ENCODE measurements around the gene C1orf53. TPM values are rescaled to one million over a fixed set of nuclear protein-coding genes. Genes with fewer than 3 reads are reported as not detected.

C1orf53 gene
- total RNA-seq, 1 donor from 2014 or later = 5.9 TPM

DNA sequence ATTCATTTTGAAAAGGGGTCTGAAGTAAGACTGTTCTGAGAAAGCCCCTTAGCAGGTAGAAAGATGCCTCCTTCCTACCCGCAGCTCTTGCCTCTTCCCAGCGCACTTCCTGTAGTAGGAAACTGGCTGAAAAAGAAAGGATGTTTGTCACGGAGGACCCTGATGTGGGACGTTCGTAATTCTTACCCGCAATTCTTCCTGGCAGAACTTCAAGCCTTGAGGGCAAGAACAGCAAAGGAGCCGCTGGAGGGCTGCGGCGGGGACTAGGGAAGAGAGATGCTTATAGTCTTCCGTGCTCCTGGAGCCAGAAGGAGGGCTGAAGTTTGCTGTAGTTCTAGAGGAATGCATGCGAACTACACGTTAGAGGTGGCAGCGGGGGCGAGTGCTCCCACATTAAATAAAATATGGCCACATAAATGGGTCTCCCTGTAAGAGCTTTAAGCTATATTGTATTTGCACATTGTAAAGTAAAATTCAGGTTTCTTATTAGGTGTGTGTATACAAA, 6.3 kb downstream of the C1orf53 start:
- peaks cover 37% of the 10 kb centered on the region for H3K27me3 Mint-ChIP-seq (ENCODE audit: unreplicated experiment)
- peaks cover 11% of the 10 kb centered on the region for H3K9me3 Mint-ChIP-seq (ENCODE audit: unreplicated experiment)
- H3K27ac Mint-ChIP-seq (ENCODE audit: unreplicated experiment) = no peak overlapping the region
- H3K36me3 Mint-ChIP-seq (ENCODE audit: unreplicated experiment) = peaks cover 5% of the 10 kb centered on the region
- DNase-seq = no peak
- TF ChIP-seq, protein P1, sequence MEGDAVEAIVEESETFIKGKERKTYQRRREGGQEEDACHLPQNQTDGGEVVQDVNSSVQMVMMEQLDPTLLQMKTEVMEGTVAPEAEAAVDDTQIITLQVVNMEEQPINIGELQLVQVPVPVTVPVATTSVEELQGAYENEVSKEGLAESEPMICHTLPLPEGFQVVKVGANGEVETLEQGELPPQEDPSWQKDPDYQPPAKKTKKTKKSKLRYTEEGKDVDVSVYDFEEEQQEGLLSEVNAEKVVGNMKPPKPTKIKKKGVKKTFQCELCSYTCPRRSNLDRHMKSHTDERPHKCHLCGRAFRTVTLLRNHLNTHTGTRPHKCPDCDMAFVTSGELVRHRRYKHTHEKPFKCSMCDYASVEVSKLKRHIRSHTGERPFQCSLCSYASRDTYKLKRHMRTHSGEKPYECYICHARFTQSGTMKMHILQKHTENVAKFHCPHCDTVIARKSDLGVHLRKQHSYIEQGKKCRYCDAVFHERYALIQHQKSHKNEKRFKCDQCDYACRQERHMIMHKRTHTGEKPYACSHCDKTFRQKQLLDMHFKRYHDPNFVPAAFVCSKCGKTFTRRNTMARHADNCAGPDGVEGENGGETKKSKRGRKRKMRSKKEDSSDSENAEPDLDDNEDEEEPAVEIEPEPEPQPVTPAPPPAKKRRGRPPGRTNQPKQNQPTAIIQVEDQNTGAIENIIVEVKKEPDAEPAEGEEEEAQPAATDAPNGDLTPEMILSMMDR (IDR thresholded peaks at IDR 0.05; ENCODE audit: partially characterized antibody, unreplicated experiment) = no peak
- peak overlapping the region; percentile 57 for H3K4me3 Mint-ChIP-seq (ENCODE audit: unreplicated experiment)
- H3K4me1 Mint-ChIP-seq (ENCODE audit: low read depth, unreplicated experiment) = peaks cover 26% of the 10 kb centered on the region

DNA sequence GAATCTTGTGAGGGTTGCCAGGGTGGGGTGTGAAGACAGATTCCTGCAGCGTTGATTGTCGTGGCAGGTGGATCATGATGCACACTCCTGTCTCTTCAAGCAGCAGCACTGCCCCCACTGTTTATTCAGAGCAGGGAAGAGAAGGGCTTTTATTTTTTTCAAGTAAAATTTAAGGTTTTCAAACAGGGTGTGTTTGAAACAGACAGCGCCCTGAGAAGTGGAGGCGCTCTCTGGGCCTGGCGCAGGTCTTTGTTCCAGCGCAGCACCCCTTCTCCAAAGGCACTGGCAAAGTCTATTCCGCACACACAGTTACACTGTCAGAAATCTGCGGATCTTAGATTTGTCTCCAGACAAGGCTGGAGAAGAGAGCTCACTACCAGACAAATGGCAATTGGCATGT, 7.0 kb downstream of the C1orf53 start:
- peak overlapping the region; percentile 57 for H3K4me3 Mint-ChIP-seq (ENCODE audit: unreplicated experiment)
- H3K4me1 Mint-ChIP-seq (ENCODE audit: low read depth, unreplicated experiment) = peaks cover 25% of the 10 kb centered on the region
- DNase-seq = no peak
- H3K27me3 Mint-ChIP-seq (ENCODE audit: unreplicated experiment) = peaks cover 40% of the 10 kb centered on the region
- TF ChIP-seq, protein P1 (IDR thresholded peaks at IDR 0.05; ENCODE audit: partially characterized antibody, unreplicated experiment) = no peak
- H3K27ac Mint-ChIP-seq (ENCODE audit: unreplicated experiment) = no peak overlapping the region
- H3K9me3 Mint-ChIP-seq (ENCODE audit: unreplicated experiment) = peaks cover 11% of the 10 kb centered on the region
- H3K36me3 Mint-ChIP-seq (ENCODE audit: unreplicated experiment) = peaks cover 5% of the 10 kb centered on the region

DNA sequence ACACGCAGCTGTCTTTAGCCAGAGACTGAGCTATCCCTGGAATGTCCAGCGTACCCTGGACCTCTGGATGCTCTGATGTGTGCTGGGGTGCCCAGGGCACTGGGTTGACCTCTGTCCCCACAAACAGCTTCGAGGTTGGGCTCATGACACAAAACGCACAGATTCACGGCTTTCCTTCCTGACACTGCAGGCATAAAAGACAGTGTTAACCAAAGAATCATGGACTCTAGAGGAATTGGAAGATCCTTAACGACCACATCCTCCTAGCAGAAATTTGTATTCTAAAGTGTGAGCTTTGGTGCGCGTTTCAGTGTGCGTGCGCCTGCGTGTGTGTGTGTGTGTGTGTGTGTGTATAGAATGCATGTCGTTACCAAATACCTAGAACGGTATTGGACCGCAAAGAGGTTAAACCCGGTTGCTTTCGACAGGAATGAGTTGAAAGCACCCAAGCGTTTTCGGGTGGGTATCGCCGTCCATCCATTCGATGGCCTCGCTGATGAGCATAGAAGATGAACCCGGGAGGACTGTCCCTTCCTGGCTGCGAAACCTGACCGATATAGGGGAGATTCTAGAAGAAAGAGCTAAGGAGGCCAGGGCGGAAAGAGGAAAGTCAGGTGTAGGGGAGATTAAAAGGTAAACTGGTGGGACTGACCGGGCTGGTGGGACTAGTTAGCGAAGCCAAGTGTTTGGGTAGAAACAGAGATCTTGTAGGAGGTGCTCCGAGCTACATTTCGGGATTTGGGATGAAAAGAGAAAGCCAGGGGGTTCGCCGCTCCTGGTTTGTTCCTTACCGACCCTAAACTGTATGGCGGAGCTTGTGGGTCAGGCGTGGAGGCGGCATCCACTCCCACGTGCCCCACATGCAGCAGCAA, 7.9 kb downstream of the C1orf53 start:
- H3K27me3 Mint-ChIP-seq (ENCODE audit: unreplicated experiment) = peaks cover 41% of the 10 kb centered on the region
- peak overlapping the region; percentile 8 for H3K27ac Mint-ChIP-seq (ENCODE audit: unreplicated experiment)
- peak overlapping the region; percentile 89 for H3K4me3 Mint-ChIP-seq (ENCODE audit: unreplicated experiment)
- TF ChIP-seq, protein P1 (IDR thresholded peaks at IDR 0.05; ENCODE audit: partially characterized antibody, unreplicated experiment) = no peak
- peaks cover 14% of the 10 kb centered on the region for H3K9me3 Mint-ChIP-seq (ENCODE audit: unreplicated experiment)
- peaks cover 25% of the 10 kb centered on the region for H3K4me1 Mint-ChIP-seq (ENCODE audit: low read depth, unreplicated experiment)
- peaks cover 5% of the 10 kb centered on the region for H3K36me3 Mint-ChIP-seq (ENCODE audit: unreplicated experiment)
- DNase-seq = no peak

DNA sequence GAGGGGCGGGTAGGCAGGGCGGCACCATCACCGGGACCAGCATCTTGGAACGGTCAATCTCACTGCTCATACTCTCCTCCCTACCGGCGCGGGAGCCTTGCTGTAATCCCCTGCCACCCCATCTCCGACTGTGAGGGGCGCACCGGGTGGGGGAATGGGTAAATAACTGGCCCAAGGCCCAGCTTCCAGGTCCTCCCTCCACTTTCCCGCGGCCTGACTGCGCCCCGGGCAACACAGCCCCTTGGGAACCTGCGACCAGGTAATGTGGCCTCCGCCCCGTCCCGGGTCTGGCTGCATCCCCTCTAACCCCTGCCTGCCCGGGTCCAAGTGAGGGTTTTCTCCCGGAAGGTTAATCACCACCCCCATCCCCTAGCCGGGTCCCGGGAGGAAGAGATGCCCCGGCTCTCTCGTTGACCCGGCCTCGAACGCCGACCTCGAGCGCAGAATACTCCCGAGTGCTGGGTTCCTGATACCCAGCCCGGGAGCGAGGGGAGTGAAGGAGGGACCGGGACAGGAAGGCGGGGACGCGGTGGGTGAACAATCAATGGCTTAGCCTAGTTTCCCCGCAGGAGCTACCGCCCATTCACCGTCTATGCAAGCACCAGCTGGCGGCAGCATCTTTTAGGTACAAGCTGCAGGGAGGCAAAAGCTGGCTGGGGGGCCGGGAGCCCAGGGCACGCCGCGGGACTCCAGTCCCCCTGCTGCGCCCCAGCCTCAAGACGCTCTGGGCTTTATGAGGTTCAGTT, 8.9 kb downstream of the C1orf53 start:
- H3K4me3 Mint-ChIP-seq (ENCODE audit: unreplicated experiment) = peak overlapping the region; percentile 90
- H3K9me3 Mint-ChIP-seq (ENCODE audit: unreplicated experiment) = peaks cover 15% of the 10 kb centered on the region
- peak; percentile 53 for DNase-seq
- peaks cover 28% of the 10 kb centered on the region for H3K4me1 Mint-ChIP-seq (ENCODE audit: low read depth, unreplicated experiment)
- H3K36me3 Mint-ChIP-seq (ENCODE audit: unreplicated experiment) = peaks cover 5% of the 10 kb centered on the region
- TF ChIP-seq, protein P1 (IDR thresholded peaks at IDR 0.05; ENCODE audit: partially characterized antibody, unreplicated experiment) = no peak
- H3K27me3 Mint-ChIP-seq (ENCODE audit: unreplicated experiment) = peaks cover 38% of the 10 kb centered on the region
- peak overlapping the region; percentile 90 for H3K27ac Mint-ChIP-seq (ENCODE audit: unreplicated experiment)
